ENCODE results near the gene C6orf136.
"Not testable (repeated sequence)": the region's sequence is repeated elsewhere in the genome, so short reads cannot be mapped to it uniquely, and the experiment has no call there.

Gene C6orf136

DNA sequence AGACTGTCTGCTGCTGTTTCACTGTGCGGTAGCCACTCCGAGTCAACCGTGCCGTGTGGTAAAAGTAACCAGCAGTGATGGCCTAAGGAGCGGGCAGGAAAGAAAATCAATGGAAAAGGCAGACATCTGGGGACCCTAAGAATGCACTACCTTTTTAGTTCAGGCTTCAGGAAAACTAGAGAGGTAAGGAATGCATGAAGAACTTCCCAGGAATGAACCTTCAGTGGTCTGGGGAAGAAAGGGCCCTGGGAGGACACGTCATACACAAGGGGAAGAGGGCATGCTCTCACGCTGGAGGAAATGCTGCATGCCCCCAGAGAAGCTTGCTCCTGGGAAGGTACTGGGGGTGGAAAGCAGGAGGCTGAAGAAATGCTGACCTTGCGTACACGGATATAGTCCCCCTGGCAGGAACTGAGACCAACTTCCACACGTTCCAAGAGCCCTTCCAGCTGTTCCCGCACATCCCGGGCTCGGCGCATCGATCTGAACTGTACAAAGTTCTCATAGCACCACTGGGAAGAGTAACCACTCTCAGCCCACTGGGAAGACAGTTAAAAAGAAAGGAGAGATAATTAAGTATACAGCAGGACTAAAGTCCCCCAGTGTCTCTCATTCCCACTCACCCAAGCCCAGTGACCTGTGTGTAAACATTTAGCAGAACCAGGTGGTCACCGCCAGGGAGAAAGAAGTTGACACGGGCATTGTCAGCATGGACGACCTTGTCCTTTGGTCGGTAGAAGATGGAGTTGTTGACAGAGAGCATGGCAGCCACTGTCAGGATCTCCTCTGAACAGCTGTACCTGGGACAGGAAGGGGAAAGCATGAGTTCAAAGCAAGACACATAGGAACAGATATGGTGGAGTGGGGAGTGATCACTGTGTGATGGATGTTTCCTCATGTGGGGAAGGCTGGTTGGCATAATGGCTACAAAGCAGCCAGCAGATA lies 8.1 kb downstream of the C6orf136 start:
- DNase-seq (ENCODE audit: low read depth), result no peak
- no peak overlapping the region for H3K4me3 ChIP-seq (ENCODE audit: low read depth, low read length)

DNA sequence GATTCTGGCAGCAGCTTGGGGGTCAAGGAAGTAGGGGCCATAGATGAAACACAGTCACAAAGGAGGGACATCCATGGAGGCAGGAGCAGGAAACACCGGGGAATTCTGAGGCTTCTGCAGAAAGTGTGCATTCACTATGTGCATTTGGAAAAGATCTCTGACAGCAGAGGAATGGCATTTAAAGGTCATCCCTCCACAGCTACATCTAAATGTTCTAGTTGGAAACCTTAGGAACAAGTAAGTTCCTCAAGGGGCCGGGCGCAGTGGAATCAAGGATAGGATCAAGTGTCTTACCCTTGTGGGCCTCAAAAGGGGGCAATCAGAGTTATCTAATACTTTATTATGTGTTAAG lies 8.8 kb downstream of the C6orf136 start:
- no peak for DNase-seq (ENCODE audit: low read depth)
- no peak overlapping the region for H3K4me3 ChIP-seq (ENCODE audit: low read depth, low read length)

DNA sequence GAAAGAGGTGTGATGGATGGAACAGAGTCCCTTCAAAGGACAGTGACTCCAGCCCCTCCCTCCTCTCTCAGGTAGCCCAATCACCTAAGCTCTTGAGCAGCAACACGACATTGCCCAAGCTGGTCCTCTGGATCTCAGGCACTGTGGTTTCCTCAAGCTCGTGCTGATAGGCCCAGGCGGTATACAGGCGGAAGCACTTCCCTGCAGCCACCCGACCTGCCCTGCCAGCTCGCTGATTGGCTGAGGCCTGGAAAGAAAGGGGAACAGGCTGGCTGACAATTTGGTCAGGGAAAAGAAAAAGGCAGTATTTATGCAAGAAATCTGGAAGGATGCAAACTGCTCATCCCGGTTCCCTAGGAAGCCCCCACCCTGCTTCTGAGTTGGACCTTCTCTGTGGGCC lies 9.6 kb downstream of the C6orf136 start:
- no peak for DNase-seq (ENCODE audit: low read depth)
- H3K4me3 ChIP-seq (ENCODE audit: low read depth, low read length), result no peak overlapping the region

DNA sequence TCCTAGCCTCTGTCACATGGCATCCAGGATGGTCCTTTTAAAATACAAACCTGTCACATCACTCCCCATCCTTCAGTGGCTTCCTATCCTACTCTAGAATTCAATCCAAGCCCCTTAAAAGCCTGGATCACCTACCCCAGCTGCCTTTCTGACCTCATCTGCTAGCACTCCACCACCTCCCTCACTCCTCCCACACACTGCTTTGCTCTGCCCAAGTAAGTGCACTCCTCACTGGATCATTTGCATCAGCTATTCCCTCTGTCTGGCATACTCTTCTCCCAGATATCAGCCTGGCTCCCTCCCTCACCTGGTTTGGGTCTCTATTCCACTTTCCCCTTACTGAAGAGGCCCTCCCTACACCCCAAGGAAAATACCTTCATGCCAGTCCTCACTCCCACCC lies 10.5 kb downstream of the C6orf136 start:
- H3K4me3 ChIP-seq (ENCODE audit: low read depth, low read length), result no peak overlapping the region
- DNase-seq (ENCODE audit: low read depth), result no peak

DNA sequence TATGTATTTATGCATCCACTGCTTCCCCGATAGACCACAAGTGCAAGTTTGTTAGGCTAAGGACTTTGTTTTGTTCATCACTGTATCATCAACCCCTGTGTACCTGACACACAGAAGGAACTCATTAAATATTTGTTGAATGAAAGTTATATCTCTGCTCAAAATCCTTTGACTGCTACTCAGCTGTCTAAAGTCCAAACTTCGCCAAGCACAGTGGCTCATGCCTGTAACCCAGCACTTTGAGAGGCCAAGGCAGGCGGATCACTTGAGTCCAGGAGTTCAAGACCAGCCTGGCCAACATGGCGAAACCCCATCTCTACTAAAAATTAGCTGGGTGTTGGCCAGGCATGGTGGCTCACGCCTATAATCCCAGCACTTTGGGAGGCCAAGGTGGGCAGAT lies 11.0 kb downstream of the C6orf136 start:
- DNase-seq (ENCODE audit: low read depth); H3K4me3 ChIP-seq (ENCODE audit: low read depth, low read length): not testable (repeated sequence)

DNA sequence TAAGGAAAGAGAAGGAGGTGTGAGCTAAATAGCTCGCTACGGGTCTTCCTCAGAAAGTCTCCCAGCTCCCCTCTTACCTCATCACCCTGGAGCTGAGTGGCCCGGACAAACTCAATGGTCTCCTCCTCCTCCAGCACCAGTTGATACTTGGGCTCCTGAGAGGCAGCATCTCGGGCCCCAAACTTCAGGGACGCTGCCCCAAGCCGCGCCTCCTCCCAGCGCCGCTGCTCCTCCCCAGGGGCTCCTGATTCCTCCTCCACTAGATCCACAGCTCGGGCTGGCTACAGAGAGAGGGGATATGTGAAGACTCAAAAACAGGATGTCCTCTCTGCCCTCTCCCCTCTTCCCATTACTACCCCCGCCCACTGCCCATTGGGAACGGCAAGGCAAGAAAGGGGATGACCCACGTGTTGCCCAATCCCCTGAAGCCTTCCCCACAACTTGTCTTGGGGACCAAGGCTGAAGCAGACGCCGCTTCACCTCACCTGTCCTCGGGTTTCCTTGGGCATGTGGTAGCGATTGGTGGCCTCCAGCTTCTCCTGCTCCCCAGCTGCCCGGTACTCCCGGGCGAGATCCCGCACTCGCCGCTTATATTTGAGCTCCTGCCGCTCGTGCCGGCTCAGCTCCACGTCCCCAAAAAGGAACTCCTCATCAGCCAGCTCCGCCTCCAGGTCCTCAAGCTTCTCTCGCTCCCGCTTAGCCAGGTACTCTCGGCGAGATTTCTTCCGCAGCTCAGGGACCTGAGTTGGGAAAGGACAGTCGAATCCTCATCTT lies 18.2 kb downstream of the C6orf136 start:
- no peak for DNase-seq (ENCODE audit: low read depth)
- no peak overlapping the region for H3K4me3 ChIP-seq (ENCODE audit: low read depth, low read length)

DNA sequence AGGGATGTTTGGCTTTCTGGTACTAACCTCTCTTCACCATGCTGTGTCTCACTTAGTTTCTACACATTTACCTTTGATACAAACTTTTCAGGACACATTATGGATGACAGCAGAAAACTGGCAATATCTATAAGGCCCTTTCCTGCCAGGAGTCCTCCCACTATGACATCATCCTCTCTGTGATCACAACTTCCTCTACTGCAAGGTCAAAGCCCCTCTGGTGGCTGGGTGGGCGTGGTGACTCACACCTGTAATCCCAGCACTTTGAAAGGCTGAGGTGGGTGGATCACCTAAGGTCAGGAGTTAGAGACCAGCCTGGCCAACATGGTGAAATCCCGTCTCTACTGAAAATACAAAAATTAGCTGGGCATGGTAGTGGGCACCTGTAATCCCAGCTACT lies 19.4 kb downstream of the C6orf136 start:
- not testable (repeated sequence) for H3K4me3 ChIP-seq (ENCODE audit: low read depth, low read length); DNase-seq (ENCODE audit: low read depth)

DNA sequence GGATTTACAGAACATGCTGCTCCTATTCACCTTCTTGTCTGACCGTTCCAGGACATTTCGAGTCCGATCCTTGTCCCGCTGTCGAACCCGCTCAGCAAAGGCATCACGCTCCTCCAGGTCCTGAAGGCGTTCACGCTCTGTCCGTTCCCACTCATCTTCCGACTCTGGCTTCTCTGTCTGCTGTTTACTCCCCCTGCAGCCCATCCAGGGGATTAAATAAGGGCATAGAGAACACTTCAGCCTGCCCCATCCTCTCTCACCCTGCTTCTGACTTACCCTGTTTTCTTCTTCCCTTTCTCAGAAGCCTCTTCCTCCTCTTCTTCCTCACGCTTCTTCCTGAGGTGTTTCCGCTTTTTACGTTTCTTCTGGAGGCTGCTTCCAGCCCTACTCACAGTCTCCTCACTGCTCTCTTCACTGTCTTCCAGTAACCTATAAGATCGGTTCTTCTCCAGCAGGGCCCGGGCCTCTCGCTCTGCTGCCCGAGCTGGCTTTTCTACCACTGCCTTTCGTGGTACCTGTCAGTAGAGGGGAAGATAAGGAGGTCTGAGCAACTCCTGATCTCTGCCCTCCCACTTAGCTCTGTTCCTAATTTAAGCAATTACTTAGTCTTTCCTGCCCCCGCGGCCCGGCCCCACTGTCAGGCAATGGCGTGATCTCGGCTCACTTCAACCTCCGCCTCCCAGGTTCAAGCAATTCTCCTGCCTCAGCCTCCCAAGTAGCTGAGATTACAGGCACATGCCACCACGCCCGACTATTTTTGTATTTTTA lies 24.0 kb downstream of the C6orf136 start:
- H3K4me3 ChIP-seq (ENCODE audit: low read depth, low read length), result no peak overlapping the region
- no peak for DNase-seq (ENCODE audit: low read depth)

DNA sequence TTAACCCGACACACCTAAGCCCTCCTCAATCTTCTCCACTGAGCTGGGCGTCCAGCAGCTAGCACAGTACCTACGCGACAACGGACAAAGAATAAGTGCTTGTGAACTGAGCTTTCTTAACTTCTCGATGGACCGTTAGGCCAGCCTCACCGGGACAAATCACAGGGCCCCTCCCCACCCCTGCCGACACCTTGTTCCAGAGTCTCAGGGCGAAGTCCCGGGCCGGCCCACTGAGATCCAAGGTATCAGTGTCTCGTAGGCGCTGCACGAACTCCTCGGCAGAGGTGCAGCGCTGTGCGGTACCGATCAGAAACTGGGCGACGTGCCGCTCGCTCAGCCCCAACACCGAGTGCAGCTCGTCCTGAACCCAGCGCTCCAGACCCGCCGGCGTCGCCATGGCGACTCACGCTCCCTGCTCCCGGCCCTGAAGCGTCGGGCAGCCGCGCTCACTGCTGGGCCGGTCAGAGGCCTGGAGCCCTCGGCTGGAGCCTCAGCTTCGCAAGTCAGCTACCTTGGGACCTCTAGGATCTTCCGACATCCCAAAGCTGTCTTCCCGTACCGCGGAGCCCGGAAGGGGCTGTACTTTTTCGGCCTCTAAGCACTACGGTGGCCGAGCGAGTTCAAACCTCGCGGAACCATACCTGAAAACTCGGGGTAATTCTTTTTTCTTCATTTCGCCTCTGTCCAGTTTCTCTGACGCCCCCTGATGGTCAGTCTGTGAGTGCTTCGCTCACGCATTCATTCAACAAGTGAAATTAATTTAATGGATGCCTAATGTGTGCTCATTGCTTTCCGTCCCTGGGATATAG lies 25.7 kb downstream of the C6orf136 start, which contains the start of gene DHX16:
DHX16 (minus strand) TSS at position 562 of the 809 bp plus-strand sequence; CDS start at position 397, 165 bp downstream.
- peak within 1 kb of the TSS; percentile 99 for H3K4me3 ChIP-seq (ENCODE audit: low read depth, low read length)

DNA sequence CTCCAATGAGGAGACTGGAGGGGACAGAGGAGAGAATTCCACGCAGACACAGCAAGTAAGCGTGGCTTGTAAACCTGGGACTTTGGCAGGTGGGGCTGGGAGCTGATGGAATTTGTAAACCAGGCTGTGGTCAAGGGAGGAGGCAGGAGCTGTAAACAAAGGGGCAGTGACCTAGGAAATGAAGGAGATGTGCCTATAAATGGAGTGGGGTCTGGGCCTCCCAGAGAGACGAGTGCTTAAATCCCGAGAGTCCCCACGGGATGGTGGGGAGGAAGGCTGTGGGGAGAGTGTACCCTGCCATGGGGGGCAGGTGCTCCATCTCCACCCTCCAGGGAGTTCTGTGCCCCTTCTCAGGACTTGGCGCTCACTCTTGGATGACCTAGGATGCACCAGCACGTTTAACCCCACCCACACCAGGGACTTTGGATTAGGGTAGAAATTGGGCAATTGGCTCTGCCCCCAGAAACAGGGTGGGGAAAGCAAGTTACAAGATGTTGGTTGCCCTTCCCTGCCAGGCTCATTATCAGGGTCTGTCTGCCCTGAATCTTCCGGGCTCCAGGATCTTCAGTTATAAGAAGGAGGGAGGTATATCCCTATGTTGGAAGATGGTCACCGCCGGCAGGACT lies 29.8 kb downstream of the C6orf136 start:
- no peak for DNase-seq (ENCODE audit: low read depth)
- H3K4me3 ChIP-seq (ENCODE audit: low read depth, low read length), result no peak overlapping the region

More for the DNA sequence above, 25.7 kb downstream of the C6orf136 start, which contains the start of gene DHX16:
- peak; percentile 95 for DNase-seq (ENCODE audit: low read depth)

DNA sequence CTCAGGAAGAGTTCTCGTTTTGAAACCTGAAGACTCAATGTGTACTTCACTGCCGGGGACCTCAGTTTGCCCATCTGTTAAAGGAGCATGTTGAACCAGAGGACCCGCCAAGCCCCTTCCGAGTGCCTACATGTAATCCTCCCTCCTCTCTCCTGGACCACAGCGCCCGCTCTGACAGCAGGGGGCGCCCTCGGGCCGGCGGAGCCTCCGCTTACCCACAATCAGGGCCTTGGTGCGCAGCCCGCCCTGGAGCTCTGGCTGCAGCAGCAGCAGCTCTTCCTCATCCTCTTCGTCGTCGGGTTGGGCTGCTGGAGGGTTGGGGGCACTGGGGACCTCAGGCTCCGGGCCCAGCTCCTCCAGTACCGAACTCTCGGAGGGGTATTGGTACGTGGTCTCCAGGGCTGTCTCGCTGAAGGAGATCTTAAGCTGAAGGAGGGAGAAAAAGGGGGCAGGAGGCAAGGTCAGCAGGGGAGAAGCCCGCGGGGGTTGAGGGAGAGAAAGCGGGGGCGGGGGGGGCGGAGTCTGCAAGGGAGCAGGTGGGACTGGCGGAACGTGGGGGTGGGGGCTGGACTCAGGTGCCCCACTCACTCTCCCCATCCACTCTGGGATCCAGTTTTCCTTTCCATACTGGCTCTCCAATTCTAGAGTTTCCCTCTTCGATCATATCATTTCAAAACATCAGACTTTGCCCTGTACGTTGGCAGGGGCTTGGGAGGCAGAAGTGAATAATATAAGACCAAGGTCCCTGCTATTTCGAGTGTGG lies 32.2 kb downstream of the C6orf136 start:
- no peak for DNase-seq (ENCODE audit: low read depth)
- H3K4me3 ChIP-seq (ENCODE audit: low read depth, low read length), result peak overlapping the region; percentile 28

DNA sequence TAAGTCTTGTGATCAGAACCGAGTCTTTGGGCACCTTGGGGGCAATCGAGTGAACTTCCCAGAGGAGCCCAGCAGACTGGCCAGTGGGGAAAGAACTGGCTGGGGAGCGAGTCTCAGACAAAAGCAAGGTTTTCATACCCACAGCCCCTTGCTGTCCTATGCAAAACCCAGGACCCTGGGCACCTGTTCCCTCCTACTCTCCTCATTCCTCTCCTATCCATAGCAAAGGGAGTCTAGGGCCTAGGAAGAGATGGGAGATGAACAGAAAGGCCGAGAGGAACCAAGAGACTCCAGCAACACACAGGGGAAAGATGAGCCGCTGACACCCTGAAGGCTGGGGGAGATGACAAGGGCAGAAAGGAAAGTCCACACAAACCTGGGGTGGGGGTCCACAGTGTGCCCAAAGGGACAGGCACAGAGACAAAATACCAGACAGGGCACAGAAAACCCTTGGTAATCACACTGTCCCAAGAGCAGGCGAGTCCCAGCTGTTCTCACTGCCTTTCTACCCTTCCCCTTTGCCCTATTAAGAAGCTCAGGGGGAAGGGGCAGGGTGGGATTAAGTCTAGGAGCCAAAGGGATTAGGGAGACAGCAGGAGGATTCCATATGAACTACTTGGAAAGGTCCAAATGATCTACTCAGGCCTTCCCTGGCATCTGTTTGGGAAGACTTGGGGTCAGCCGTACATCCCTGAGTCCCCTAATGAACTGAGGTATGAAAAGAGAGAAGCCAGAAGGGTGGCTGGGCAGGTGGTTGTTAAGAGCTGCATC lies 33.0 kb downstream of the C6orf136 start:
- DNase-seq (ENCODE audit: low read depth), result no peak
- peak overlapping the region; percentile 28 for H3K4me3 ChIP-seq (ENCODE audit: low read depth, low read length)

DNA sequence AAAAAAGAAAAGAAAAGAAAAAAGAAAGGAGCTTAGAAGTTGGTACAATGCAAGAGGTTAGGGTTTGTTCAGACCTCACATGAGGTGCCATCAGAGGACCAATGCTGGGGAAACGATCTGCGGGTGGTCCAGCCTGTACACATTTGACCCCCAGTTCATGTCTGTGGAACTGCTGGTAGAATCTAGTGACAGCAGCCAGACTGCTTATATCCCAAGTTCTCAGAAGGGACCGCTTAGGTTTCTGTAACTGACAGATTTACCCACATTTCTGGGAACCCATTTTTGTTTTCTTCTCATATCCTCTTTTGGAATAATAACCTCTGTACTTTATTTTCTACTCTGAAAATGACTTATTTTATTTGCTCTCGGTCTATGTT lies 34.8 kb downstream of the C6orf136 start:
- no peak for DNase-seq (ENCODE audit: low read depth)
- H3K4me3 ChIP-seq (ENCODE audit: low read depth, low read length), result peak overlapping the region; percentile 90

DNA sequence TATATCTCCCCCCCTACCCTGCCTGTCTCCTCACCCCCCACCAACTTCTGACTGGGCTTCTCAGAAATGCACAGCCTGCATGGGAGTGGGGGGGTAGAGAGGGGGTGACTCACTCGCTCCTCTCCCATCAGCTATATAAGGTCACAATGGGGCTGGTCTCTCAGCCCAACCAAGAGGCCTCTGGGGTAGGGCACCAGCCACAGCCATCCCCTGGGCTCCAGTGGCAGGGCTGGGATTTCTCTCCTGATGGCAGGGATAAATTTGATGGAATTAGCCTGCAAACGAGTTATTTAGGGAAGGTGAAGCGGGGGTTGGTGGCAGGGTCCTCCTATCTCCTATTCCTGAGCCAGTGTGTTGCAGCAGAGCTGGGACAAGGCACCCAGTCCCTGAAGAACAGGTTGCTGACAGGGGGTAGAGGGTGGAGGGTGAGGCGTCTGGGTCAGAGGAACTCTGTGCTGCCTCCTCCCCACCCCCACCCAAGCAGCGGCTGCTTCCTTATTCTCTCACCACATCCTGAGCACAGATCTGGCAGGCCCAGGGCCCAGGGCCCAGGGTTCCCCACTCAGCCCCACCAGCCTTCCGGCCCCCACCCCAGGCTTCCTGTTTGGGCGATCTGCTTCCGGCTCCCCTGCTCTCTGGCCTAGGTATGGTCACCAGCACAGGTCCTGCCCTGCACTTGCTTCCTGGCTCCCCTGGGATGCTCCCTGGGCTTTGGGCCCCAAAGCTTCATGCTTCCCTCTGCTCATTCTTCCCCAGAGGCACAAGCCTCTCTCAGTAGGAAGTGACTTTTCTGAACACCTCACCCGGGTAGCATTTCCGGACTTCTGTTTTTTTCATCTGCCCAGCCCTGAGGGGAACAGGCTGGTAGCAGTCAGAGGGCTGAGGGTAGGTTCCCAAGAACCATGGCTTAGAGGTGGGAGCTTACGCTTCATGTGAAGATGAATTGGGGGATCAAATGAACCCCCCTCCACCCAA lies 35.5 kb downstream of the C6orf136 start:
- DNase-seq (ENCODE audit: low read depth), result peak; percentile 66
- H3K4me3 ChIP-seq (ENCODE audit: low read depth, low read length), result peak overlapping the region; percentile 90

DNA sequence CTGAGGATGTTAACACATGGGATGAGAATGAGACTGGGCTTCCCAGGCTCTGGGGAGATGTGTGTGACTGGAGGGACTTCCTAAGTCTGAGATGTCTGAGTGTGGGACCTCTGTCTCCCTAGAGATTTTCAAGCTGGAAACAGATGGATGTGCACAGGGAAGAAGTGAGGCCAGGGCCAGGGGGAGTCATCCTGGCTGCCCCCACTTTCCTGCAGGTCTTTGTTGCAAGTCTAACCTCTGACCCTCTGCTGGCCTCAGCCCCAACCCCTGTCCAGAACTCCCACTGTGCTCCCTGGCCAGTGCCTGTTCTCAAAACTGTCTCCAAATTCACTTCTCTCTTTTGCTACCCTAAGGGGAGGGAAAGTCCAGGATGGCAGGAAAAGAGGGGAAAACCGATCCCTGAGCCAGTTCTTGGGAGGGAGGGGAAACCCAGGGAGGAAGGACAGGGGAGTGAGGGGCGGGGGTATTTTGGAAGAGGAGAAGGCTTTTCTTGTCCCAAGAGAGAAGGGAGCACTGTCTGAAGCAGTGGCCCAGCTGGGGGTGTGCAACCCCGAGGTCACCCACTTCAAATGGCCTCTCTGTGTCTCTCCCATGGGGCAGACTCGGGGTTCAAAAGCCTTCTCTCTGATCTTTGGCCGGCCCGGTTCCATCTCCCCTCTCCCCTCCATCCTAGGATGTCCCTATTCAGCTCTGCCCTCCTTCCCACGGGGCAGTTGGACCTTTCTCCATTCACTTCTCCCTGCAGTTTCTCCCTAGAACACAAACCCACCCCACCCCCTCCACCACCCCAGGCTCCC lies 36.4 kb downstream of the C6orf136 start:
- no peak for DNase-seq (ENCODE audit: low read depth)
- H3K4me3 ChIP-seq (ENCODE audit: low read depth, low read length), result peak overlapping the region; percentile 90

Measured in skeletal muscle cell (primary cell).